OCI-M2 (cell line): ENCODE data around the gene ZFP37.
"Not testable (repeated sequence)": the region's sequence is repeated elsewhere in the genome, so short reads cannot be mapped to it uniquely, and the experiment has no call there.

ENCODE experiments used
- DNase-seq: peaks from one replicate; lab custom pipeline; 2025; ENCODE audit not compliant: unreplicated experiment; lab: John Stamatoyannopoulos, UW

The ZFP37 gene

DNA sequence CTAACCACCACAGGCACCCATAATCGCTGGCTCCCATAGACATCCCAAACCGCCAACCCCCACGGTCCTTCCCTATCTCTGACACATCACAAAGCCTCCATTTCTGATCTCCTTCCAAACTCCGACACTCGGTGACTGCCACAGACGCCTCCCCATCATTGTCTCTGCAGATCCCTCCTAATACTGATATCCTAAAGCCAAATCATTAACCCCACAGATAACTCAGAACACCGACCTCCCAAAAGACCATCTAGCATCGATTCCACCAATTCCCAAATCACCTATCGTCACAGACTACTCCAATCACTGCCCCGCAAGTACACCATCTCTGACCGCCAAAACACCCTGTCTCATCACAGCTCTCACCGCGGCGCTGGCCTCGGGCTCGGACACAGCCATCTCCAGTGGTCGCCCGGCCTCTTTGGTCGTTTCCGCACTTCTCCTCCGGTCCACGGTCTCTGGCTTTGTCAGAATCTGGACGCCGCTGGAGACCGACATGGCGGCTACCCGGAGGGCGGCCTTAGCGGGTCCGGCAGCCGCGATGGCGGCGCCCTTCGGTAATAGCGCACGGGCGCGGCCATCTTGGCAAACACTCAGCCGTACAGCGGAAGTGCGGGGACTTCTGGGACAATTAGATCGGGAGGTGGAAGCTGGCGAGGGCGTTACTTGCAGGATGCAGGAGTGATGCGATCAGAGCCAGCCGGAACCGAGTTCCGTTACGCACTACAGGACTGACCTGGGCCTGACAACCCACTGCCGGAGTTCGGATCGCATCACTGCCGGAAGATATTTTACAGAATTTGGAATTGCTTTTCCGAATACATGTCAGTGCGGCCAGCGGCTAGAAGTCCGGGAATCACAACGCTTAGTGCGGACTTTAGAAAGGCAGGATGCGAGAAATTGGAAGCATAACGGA, at the start of gene ZFP37:
TSS of gene ZFP37 (minus strand) at position 534 of the 916 bp plus-strand sequence. CDS start at position 498, 36 bp downstream.
- DNase-seq, result peak; percentile 10

- DNase-seq, result not testable (repeated sequence)
Measured at GRCh38 chr9:113105345-113105744, 48.8 kb upstream of the ZFP37 start.

GRCh38 chr9:113095561-113095960, 39.0 kb upstream of the ZFP37 start:
- no peak for DNase-seq

- DNase-seq, result not testable (repeated sequence)
Measured at GRCh38 chr9:113089924-113090323, 33.4 kb upstream of the ZFP37 start.

GRCh38 chr9:113089143-113089505, 32.6 kb upstream of the ZFP37 start:
- not testable (repeated sequence) for DNase-seq

- DNase-seq, result not testable (repeated sequence)
Measured at GRCh38 chr9:113088456-113089142, 32.1 kb upstream of the ZFP37 start.

DNA sequence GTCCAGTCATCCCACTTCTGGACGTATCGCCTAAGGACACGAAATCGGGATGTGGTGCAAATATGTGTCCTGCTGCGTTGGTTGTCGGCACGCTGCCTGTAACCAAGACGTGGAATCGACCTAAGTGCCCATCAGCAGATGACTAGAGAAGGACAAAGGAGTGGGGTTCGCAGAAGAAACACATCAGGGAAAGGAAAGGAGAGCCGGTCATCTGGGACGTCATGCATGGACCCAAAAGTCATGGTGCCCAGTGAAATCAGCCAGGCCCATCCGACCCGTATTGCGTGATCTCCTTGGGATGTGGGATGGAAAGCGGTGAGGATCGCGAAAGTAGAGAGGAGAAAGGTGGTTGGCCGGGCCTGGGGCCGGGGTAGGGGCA, 6.4 kb upstream of the ZFP37 start:
- DNase-seq, result not testable (repeated sequence)

DNA sequence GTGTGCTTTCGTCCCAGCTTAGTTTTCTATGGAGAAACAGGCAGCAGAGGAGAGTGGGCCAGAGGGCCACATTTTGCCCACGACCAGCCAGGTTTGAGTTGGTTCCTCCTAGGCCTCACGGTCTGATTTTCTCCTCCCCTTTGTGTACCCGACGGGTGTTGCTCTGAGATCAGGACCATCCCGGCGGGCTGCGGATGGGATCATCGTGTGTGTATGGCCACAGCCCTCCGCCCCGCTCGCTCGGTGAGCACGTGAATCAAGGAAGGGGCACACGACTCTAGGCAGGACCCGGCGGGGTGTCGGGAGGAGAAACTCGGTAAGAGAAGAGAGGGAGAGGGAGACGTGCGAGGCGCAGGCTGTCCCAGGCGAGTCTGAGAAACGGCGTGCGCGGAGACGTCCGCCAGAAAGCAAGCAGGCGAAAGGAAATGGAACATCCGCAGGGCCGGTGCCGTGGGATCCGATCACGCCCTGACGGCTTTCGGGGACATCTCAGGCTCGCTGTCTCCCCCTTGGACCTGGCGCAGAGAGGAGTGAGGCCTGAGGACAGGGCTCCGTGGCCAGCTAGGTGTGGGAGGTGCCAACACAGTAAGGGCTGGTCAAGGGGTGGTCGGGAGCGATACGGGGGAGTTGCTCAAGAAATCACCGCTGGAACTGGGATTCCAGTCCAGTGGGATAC, 5.9 kb upstream of the ZFP37 start:
- DNase-seq, result not testable (repeated sequence)

GRCh38 chr9:113061072-113061850, 4.7 kb upstream of the ZFP37 start:
- DNase-seq, result not testable (repeated sequence)

GRCh38 chr9:113059581-113060284, 3.2 kb upstream of the ZFP37 start:
- not testable (repeated sequence) for DNase-seq

GRCh38 chr9:113057193-113057592, 669 bp upstream of the ZFP37 start:
- no peak for DNase-seq

GRCh38 chr9:113042884-113043657, 13.5 kb downstream of the ZFP37 start:
- DNase-seq, result no peak

GRCh38 chr9:113026200-113026599, 30.3 kb downstream of the ZFP37 start:
- no peak for DNase-seq

DNA sequence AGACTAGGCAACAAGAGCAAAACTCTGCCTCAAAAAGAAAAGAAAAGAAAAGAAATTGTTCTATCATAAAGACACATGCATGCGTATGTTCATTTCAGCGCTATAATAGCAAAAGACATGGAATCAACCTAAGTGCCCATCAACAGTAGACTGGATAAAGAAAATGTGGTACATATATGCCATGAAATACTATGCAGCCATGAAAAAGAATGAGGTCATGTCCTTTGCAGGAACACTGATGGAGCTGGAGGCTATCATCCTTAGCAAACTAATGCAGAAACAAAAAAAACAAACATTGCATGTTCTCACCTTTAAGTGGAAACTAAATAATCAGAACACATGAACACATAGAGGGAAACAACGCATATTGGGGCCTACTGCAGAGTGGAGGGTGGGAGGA, 38.3 kb downstream of the ZFP37 start:
- no peak for DNase-seq

DNA sequence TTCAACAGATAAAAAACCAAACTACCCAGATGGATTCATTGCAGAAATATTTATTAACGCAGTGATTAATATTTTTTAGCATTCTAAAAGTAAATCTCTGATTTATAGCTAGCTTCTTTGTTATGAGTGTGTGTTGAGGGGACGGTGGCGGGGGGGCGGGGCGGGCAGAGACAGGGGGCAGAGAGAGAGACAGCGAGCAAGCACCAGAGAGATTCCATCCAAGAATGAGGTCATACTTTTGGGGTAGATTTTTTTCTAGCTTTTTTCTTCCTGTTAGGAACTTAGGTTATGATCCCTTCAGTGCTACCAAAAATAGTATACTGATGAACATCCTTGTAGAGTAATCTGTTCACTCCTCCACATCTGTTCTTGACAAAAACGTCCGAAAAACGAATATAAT, 44.0 kb downstream of the ZFP37 start:
- no peak for DNase-seq

DNA sequence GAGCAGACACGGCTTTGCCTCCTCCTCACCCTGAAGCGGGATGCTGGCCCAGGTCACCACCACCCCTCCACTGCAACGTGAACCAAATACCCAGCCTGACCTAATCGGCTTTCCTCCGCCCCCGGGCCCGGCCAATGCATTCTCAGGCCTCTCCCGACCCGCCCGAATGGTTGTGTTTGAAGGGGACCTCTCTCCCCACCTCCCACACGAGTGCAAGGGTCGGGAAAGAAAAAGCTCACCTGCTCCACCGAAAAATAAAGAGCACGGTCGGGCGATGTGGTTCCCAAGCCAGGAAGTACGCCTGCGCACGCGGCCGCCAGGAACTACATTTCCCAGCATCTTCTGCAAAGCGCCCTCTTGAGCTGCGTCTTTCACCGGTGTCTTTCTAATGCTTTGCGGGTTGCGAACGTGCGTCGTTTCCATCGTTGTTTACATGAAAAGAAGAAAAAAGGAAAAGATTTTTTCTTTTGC, 44.6 kb downstream of the ZFP37 start, which contains the start of gene ZNF883:
TSS of gene ZNF883 (minus strand) at position 282 of the 471 bp plus-strand sequence.
- DNase-seq, result no peak

DNA sequence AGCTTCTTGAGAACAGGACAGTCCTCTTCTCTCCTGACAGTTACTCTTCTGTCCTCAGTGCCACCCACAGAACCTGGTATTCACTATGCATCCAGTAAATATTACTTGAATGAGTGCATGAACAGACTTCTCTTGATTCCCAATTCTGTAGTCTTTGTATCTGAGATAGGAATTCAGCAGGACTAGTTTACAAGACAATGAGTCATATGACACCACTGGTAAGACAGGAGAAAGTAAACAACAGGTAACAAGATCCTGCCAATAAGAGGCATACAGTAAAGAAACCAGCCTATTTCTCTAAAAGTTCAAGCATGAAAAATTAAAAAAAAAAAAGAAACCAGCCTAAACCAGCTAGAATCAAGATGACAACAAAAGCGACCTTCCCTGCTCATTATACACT, 50.7 kb downstream of the ZFP37 start:
- DNase-seq, result no peak

DNA sequence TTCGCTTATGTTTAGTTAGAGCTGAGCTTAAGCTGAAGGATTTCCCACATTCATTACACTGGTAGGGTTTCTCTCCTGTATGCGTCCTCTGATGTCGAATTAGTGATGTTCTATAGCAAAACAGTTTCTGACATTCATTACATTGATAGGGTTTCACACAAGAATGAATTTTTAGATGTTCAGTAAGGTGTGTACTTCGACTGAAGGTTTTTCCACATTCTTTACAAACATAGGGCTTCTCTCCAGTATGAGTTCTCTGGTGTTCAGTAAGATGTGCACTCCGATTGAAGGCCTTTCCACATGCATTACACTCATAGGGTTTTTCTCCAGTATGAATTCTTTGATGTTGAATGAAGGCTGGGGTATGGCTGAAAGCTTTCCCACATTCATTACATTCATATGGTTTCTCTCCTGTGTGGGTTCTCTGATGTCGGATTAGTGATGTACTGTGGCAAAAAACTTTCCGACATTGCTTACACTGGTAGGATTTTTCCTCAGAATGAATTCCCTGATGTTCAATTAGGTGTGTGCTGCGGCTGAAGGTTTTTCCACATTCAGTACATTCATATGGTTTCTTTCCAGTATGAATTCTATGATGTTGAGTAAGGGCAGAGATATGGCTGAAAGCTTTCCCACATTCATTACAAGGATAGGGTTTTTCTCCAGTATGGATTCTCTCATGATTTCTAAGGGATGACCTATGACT, 59.1 kb downstream of the ZFP37 start:
- DNase-seq, result no peak
